Measurements from ENCODE around the gene CAPS. TPM values are rescaled to one million over a fixed set of nuclear protein-coding genes. Genes with fewer than 3 reads are reported as not detected.

The CAPS gene
- total RNA-seq, 2 donors from 2014 or later, result 6.6 to 6.7 TPM

DNA sequence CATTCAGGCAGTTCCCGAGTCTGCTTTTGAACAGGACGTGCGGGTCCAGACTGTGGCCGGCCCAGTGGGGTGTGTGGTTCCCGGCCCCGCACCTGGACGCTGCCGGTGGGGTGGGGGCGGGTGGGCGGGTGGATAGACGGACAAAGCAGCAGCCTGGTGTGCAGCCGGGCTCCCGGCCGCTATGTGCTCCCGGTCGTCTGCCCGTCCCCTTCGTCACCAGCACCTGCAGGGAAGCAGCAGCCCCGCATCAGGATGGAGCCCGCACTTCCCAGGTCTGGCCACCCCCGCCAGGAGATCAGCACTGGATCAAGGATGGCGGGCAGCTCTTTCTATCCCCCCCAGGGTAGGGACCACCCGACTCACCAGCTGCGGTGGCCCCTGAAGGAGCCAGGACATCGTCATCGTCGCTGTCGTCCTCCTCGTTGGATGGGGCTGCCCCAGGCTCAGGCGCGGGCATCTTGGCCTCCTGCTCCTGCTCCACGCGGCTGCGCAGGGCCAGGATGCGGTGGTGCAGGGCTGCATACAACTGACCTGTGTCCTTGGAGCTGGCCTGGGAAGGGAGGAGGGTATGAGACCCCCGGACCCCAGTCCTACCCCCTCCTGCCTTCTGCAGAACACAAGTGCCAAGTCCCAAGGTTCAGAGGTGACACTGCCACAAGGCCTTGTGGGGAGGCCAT lies 3.5 kb downstream of the CAPS start:
- 95 to 97% methylated on average over 12 to 36 of the region's 36 CpGs for WGBS, 2 experiments (ENCODE audit: insufficient coverage in 1 of 2, insufficient read length in 1 of 2)
- TF ChIP-seq, protein P1, sequence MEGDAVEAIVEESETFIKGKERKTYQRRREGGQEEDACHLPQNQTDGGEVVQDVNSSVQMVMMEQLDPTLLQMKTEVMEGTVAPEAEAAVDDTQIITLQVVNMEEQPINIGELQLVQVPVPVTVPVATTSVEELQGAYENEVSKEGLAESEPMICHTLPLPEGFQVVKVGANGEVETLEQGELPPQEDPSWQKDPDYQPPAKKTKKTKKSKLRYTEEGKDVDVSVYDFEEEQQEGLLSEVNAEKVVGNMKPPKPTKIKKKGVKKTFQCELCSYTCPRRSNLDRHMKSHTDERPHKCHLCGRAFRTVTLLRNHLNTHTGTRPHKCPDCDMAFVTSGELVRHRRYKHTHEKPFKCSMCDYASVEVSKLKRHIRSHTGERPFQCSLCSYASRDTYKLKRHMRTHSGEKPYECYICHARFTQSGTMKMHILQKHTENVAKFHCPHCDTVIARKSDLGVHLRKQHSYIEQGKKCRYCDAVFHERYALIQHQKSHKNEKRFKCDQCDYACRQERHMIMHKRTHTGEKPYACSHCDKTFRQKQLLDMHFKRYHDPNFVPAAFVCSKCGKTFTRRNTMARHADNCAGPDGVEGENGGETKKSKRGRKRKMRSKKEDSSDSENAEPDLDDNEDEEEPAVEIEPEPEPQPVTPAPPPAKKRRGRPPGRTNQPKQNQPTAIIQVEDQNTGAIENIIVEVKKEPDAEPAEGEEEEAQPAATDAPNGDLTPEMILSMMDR (conservative IDR thresholded peaks at IDR 0.05), result no peak
- H3K27ac Mint-ChIP-seq, result no peak overlapping the region

DNA sequence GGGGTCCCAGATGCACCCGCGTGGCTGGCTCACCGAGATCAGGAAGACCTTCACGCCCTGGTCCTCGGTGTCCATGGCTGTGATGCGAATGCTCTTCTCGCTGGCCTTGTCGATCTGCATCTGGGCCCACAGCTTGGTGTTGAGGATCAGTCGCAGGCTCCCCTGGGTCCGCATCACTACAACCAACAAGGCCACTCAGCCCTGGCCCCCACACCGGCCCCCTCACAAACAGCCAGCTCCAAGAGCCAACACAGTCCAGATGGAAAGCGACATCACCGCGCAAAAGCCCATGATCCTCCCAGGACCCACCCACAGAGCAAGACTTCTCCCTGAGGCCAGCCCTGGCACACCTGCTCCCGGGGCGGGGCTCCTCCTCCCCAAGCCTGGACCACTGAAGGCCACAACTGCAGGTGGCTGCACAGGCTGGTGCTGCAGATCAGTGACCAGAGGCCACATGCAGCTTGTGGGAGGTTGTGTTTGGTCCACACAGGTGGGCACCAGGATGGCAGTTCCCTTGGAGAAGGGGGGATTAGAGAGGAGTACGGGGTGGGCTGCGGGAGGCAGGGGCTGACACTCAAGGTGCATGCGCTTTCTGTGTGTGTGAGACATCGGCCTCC lies 4.5 kb downstream of the CAPS start:
- H3K9me3 Mint-ChIP-seq, result no peaks in the 10 kb centered on the region
- no peak for DNase-seq
- Histone ChIP-seq H3K27ac (ENCODE audit: low read depth, low read length) (no peak overlapping the region), H3K4me3 (ENCODE audit: low read length) (no peak overlapping the region), H3K27me3 (ENCODE audit: control insufficient read depth, insufficient read depth, low read length, poor library complexity, severe bottlenecking) (no peaks in the 10 kb centered on the region), H3K4me1 (ENCODE audit: control insufficient read depth, insufficient read depth, low read length) (no peaks in the 10 kb centered on the region), H3K36me3 (ENCODE audit: control insufficient read depth, insufficient read depth, low read length) (peaks cover 34% of the 10 kb centered on the region), H3K9ac (ENCODE audit: extremely low read depth, low read length, poor library complexity, severe bottlenecking) (no peak overlapping the region), H3K9me3 (ENCODE audit: control insufficient read depth, low read length) (no peaks in the 10 kb centered on the region)
- 93 to 94% methylated on average over 14 to 20 of the region's 20 CpGs for WGBS, 2 experiments (ENCODE audit: insufficient coverage in 1 of 2, insufficient read length in 1 of 2)
- H3K36me3 Mint-ChIP-seq (ENCODE audit: low read depth), result peaks cover 43% of the 10 kb centered on the region
- TF ChIP-seq, protein P1 (conservative IDR thresholded peaks at IDR 0.05), result no peak
- no peaks in the 10 kb centered on the region for H3K27me3 Mint-ChIP-seq (ENCODE audit: insufficient read depth)
- H3K4me1 Mint-ChIP-seq, result no peaks in the 10 kb centered on the region
- no peak overlapping the region for H3K27ac Mint-ChIP-seq
- H3K4me3 Mint-ChIP-seq, result no peak overlapping the region

More for the DNA sequence above, 3.5 kb downstream of the CAPS start:
- Mint-ChIP-seq H3K27me3 (ENCODE audit: insufficient read depth) (no peaks in the 10 kb centered on the region), H3K4me1 (no peaks in the 10 kb centered on the region), H3K9me3 (no peaks in the 10 kb centered on the region), H3K36me3 (ENCODE audit: low read depth) (peaks cover 35% of the 10 kb centered on the region), H3K4me3 (no peak overlapping the region)
- no peaks in the 10 kb centered on the region for H3K27me3 ChIP-seq (ENCODE audit: control insufficient read depth, insufficient read depth, low read length, poor library complexity, severe bottlenecking)
- H3K4me1 ChIP-seq (ENCODE audit: control insufficient read depth, insufficient read depth, low read length), result no peaks in the 10 kb centered on the region
- H3K9ac ChIP-seq (ENCODE audit: extremely low read depth, low read length, poor library complexity, severe bottlenecking), result no peak overlapping the region
- H3K4me3 ChIP-seq (ENCODE audit: low read length), result no peak overlapping the region
- DNase-seq, result no peak
- H3K36me3 ChIP-seq (ENCODE audit: control insufficient read depth, insufficient read depth, low read length), result peaks cover 27% of the 10 kb centered on the region
- no peak overlapping the region for H3K27ac ChIP-seq (ENCODE audit: low read depth, low read length)
- H3K9me3 ChIP-seq (ENCODE audit: control insufficient read depth, low read length), result no peaks in the 10 kb centered on the region

GRCh38 chr19:5921516-5922160 lies 7.6 kb downstream of the CAPS start:
- Histone ChIP-seq H3K9ac (ENCODE audit: extremely low read depth, low read length, poor library complexity, severe bottlenecking) (no peak overlapping the region), H3K27me3 (ENCODE audit: control insufficient read depth, insufficient read depth, low read length, poor library complexity, severe bottlenecking) (no peaks in the 10 kb centered on the region), H3K27ac (ENCODE audit: low read depth, low read length) (no peak overlapping the region), H3K4me3 (ENCODE audit: low read length) (no peak overlapping the region), H3K9me3 (ENCODE audit: control insufficient read depth, low read length) (no peaks in the 10 kb centered on the region), H3K4me1 (ENCODE audit: control insufficient read depth, insufficient read depth, low read length) (no peaks in the 10 kb centered on the region), H3K36me3 (ENCODE audit: control insufficient read depth, insufficient read depth, low read length) (peaks cover 64% of the 10 kb centered on the region)
- Mint-ChIP-seq H3K36me3 (ENCODE audit: low read depth) (peaks cover 64% of the 10 kb centered on the region), H3K27me3 (ENCODE audit: insufficient read depth) (no peaks in the 10 kb centered on the region), H3K4me1 (no peaks in the 10 kb centered on the region), H3K9me3 (no peaks in the 10 kb centered on the region), H3K4me3 (no peak overlapping the region), H3K27ac (no peak overlapping the region)
- TF ChIP-seq, protein P1 (conservative IDR thresholded peaks at IDR 0.05), result no peak
- WGBS, 2 experiments (ENCODE audit: insufficient coverage in 1 of 2, insufficient read length in 1 of 2), result 93 to 94% methylated on average over 19 to 20 of the region's 21 CpGs
- DNase-seq, result no peak
